ENCODE measurements around the gene HLA-DOB.

Gene HLA-DOB

DNA sequence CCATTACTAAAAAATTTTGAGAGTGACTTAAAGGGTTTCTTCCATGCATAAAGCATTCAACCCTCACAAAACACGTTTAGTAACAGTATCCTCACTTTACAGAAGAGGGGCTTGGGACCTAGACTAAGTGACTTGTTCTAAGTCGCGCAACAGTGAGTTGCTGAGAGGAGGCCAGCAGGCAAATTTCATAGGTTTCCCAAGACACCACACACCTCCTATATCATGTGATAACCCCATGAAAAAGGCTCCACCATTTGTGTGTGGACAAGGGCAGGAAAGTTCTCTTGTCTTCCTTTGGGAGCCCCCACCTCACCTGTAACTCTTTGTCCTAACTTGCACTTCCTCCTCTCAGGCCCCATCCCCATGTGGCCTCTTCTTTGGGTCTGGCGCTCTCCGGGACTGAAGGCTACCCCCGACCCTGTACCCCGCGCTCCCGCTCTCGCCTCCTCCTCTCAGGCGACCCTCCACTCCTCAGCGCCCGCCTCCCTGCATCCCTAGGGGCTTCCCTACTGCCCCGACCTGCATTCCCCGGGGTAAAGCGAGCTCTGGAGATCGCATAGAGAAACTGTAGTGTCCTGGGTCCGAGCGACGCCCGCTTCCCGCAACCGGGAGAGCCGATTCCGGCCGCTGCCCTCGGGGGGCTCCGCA is 26.7 kb upstream of the HLA-DOB start:
- no peak for DNase-seq (ENCODE audit: low spot score)

DNA sequence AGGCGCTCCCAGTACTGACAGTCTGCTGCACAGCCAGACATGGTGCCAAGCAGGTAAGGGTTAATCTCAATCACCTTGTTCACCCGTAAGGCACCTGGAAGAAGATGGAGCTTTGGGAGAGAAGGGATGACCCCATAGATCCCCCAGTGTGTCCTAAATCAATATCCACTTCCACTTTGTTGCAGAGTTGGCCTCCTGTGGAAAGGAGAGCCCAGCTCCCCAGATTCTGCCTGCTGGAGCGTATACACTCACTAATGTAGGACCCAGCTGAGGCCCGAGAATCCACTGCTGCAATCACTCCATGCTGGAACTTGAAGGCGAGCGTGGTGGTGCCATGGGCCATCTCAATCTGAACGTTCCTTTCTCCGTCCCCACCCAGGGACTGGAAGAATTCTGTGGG is 25.9 kb upstream of the HLA-DOB start:
- DNase-seq (ENCODE audit: low spot score) = no peak

DNA sequence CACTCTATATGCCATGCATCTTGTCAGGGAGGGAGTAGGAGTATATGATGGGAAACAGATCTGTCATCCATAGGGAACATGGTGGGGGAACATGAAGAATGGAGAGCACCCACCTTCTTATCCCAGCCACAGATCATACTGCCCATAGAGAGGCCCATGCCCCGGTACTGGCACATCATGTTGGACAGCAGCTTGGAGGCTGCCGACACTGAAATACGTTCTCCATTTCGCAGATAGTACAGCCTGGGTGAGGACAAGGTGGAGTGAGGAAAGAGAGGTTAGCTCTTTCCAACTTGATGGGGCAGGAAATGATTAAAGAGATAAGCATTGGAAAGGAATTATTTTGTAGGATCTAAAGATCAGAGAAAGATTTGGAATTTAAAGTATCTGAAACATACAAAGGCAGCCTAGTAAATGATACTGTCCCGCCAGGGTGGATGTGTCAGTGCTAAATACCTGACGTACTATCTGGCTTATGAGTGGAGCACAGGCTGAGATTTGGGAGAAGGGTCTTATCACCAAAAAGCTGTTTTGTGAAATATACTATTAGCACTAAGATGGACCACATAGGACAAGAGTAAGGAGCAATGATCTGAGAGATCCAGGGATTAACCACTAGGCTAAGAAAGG is 25.3 kb upstream of the HLA-DOB start:
- no peak for DNase-seq (ENCODE audit: low spot score)

DNA sequence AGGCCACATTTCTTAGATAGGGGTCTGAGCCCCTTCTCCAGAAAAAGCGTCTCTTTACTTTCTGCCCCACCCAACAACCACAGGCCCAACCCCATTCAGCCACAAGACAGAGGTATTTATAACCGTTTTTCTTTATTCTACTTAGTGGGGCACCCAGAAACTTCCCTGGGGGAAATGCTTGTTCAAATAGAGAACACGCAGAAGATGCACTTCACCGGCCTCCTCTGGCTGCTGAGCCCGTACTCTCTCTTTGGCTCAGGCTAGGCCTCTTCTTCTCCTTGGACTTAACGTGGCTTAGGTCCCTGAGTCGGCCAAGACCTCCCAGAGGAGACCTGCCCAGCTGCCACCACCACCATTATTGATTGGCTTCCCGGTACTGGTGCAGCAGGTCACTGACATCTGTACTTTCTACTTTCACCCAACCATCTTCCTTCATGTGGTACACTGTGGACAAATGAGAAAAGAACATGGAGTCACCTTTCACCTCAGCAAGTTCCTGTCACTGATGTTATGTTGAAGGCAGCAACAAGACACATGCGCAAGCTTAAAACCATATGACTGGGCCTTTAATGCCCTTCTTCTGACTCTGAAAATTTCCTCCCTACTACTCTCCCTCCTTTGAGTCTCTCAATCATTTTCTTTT is 23.9 kb upstream of the HLA-DOB start:
- peak; percentile 43 for DNase-seq (ENCODE audit: low spot score)

DNA sequence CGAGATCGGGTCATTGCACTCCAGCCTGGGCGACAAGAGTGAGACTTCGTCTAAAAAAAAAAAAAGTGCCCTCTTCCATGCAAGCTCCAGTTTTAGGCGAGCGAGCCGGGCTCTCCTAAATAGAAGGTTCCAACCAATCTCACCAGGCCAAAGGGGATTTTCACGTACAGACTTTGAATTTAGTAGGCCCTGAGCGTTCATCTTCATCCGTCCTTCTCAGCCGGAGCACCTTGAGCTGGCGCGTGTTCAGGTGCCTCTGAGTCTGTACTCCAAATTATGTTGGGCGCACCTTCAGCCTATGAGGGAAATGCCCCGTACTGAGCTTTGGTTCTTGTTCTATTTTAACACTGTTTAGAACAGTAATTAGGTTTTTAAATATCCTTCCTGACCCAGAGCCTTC is 22.6 kb upstream of the HLA-DOB start:
- DNase-seq (ENCODE audit: low spot score) = no peak

DNA sequence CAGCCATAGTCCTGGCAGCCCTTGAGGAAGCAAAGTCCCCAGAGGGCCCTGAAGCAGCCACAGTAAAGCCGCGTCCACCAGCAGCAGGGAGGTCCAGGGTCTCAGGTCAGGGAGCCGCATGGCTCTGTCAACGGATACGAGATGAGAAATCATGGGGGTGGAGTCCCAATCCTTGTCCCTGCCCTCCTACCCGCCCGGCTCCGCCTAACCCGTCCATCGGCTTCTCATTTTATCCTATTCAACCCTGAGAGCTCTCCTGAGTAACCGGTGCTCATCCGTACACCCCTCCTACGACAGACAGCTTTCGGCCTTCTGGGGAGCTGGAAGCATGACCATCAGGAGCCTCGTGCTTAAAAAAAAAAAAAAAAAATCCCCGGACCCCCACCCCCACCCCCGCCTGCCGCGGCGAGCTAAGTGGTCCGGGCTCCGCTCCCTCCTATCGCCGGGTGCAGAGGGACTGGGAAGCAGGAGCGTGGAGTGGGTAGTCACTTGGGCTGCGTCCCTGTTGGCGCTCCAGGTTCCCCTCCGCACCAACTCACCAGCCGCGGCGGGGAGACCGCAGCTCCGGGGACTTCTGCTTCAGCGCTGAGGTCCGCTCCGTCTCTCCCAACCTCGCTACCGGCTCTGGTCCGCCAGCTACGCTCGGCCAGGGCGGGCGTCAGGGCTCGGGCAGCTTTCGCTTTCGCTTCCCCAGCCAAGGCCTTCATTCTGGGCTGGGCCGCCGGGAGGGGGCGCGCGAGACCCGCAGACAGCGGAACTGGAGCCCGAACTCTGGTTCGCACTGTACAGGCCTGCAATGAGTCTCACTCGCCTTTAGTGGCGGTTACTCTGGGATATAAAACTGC is 21.5 kb upstream of the HLA-DOB start, which contains the start of gene TAP2:
Gene TAP2, minus strand, starts transcription at position 626 of the 845 bp plus-strand sequence. Its CDS starts 506 bp downstream, at position 120.
- peak; percentile 98 for DNase-seq (ENCODE audit: low spot score)

DNA sequence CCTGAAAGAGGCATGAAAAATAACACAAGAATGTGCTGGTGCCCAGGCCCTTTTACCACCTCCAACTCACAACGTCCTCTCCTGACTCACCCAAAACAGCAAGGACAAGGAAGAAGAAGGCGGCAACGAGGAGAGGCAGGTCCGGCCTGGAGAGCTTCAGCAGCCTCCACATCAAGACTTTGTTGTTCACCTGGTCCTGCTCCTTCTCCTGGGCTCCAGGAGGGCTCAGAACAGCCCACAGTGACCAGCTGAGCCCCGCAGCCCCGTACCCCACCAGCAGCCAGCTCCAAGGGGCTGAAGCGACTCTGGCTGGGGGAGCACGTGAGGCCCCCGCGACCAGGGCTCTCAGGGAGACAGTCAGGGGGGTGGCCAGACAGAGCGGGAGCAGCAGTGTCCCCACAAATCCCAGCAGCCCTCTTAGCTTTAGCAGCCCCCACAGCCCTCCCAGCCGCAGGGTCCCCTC is 20.9 kb upstream of the HLA-DOB start:
- no peak for DNase-seq (ENCODE audit: low spot score)

DNA sequence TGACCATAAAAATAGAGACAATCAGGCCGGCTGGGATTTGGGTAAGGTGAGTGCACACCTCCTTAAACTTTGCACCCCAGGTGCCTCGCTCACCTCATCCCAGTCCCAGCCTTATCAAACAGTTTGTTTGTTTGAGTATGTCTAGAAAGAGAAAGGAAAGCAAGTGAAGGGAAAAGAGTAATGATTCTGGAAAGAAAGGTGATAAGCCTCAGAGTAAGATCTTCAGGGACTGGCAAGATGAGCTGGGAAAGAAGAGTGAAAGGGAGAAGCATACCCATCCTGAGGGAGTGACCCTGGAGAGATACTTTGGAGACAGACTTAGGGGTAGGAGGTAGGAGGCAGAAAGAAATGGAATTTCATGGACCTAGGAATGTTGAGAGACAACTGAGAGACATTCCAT is 20.1 kb upstream of the HLA-DOB start:
- DNase-seq (ENCODE audit: low spot score) = no peak

DNA sequence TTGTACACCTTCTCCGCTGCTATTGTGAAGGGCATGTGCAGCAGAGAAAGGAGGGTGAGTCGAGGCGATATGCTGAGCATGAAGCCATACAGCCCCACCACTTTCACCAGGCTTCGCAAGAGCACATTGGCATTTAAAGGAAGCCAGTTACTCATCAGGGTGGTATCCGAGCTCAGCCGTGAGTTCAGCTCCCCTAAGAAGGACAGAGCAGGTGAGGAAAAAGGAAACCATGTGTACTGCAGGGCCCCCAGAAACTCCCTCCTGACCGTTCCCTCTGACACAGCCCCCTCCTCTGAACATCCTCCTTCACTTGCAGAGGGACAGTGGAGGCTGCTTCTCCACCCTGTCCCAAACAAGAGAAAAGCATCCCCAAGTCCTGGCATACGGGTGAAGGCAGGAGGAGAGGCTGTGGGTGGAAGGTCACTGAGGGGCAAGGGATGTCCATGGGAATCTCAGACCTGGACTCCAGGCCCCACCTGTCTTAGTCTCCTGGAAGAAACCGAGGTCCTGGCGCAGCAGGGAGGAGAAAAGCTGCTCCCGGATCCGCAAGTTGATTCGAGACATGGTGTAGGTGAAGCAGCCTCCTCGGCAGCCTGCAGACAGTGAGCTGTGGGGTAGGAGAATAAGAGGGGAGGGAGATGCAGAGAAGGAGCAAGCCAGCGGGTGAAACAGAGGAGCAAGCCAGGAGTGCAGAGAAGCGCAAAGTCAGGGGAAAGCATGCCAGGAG is 18.5 kb upstream of the HLA-DOB start:
- no peak for DNase-seq (ENCODE audit: low spot score)

DNA sequence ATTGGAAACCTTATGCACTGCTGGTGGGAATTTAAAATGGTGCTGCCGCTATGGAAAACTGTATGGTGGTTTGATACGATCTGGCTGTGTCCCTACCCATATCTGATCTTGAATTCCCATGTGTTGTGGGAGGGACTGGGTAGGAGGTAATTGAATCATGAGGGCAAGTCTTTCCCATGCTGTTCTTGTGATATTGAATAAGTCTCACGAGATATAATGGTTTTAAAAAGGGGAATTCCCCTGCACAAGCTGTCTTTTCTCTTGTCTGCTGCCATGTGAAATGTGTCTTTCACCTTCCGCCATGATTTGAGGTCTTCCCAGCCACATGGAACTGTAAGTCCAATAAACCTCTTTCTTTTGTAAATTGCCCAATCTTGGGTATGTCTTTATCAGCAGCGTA is 16.9 kb upstream of the HLA-DOB start:
- no peak for DNase-seq (ENCODE audit: low spot score)

DNA sequence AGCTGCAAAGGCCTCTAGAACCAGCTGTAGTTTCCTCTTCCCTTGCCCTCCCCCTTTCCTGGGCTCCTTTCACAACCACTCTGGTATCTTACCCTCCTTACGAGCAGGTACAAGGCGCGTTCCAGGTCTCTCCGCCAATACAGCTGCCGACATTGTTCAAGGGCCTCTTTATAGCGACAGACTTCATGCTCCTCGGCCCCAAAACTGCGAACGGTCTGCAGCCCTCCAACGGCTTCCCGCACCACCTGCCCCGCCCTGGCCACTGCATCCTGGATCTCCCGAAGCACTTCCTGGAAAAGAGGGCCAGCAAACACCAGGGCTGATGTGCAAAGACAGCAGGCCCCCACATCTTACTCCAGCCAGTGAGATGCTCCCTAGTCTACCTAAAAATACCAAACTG is 15.7 kb upstream of the HLA-DOB start:
- no peak for DNase-seq (ENCODE audit: low spot score)

DNA sequence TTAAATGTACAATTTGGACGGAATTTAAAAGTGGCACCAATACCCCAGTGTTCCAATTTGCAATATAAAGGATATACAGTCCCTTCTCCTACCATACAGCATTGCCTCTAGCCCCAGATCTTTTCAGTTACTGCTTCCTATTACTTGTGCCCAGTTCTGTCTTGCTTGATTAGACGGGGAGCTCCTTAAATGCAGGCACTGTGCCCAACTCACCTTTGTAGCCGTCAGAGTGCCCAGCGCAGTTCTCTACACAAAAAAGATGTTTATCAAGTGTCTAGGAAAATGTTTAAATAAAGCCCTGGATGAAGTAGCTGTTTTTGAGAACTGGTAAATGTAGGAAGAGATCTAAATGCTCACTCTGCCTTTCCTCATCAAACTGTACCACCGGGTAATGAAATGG is 14.1 kb upstream of the HLA-DOB start:
- no peak for DNase-seq (ENCODE audit: low spot score)

DNA sequence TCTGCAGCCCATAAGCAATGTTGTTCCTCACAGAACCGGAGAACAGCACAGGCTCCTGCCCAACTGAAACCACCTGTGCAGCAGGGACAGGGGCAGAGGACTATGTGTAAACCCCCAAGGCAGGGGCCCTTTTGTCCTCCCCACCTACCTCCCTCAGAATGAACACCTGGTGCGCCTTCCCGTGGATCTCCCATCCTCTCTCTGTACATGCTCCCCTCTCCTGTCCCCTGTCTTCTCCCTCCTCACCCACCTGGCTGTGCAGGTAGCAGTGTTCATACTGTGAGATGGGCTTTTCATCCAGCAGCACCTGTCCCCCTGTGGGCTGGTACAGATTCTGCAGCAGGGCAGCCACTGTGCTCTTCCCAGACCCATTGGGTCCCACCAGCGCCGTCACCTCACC is 13.2 kb upstream of the HLA-DOB start:
- no peak for DNase-seq (ENCODE audit: low spot score)

DNA sequence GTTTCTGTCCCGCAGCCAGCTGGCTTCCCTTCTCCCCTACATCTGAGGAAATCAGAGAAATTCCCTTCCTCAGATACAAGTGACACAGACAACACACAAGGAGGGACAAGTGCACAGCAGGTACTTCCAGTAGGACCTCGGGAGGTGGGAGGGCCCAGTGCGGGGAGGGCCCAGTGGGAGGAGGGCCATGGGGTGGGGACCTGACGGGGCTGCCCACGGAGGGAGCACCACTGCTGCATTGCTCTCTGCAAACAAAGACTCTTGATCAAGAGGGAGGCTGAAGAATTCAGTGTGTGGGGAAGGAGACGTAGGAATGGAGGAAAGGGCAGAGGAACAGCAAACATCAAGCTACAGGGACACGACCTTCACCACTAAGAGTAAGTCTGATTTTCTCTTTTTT is 12.7 kb upstream of the HLA-DOB start:
- DNase-seq (ENCODE audit: low spot score) = no peak

DNA sequence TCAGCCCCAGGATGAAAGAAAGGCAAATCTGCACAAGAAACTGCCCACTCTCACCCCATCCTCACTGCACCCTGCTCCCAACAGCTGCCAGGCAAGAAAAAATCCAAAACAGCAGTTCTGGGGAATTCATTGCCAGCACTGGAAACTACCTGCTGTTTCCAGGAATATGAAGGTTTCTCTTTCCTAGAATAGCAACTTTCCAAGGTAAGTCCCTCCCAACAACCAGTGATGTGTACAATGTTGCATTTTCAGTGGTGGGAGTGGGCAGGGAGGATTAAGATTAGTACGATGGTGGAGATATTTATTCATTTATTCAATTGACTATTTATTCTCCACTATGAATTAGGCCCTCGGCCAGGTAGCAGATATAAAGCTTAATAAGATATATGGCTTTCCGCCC is 10.2 kb upstream of the HLA-DOB start:
- no peak for DNase-seq (ENCODE audit: low spot score)

DNA sequence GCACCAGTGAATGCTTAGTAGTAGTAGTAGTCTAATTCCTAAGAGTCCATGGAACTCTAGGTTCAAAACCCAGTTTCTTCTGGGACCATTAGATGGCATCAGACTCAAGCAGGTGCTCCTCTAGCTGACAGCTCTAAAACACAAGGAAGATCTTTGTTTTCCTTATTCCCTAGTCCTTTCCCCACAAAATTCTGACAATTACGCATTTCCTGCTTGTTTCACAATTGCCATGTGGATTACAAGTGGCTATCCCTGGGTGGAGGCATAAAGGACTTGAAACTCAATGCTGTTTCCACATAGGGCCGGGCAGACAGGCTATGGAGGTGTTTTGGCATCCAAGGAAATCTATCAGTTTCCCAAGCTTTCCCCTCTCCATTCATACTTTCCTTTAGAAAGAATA is 9.2 kb upstream of the HLA-DOB start:
- no peak for DNase-seq (ENCODE audit: low spot score)

DNA sequence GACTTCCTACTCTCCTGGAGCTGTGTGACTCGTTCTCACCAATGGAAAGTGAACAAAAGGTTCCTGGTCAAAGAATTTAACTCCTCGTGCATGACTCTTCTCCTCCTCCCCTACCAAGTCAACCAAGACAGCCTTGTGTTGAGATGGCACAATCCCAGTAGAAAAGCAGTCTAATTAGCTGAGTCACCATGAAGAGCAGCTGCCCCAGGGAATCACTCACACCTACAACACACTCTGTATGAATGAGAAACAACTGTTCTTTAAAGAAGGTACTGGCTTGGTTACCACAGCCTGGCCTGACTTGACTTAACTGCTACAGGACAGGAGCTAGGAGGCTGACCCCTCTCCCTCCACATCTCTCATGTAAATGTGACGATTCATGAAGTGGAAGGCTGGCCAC is 2.9 kb upstream of the HLA-DOB start:
- DNase-seq (ENCODE audit: low spot score) = no peak

DNA sequence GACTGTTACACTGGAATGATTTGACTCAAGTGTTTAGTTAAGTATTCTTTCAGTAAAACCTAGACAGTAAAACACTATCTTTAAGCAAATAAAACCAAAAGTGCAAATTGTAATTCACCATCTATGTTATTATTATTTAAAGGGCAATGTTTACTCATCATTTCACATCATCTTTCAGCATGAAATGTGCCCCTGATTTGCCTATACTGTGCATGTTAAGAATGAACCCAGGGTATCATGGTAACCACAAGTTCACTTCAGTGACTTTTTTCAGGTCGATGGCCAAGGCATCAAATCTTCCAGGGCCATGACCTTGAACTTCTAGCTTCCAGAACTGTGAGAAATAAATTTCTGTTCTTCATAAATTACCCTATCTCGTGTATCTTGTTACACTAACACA is 2.1 kb upstream of the HLA-DOB start:
- no peak for DNase-seq (ENCODE audit: low spot score)

DNA sequence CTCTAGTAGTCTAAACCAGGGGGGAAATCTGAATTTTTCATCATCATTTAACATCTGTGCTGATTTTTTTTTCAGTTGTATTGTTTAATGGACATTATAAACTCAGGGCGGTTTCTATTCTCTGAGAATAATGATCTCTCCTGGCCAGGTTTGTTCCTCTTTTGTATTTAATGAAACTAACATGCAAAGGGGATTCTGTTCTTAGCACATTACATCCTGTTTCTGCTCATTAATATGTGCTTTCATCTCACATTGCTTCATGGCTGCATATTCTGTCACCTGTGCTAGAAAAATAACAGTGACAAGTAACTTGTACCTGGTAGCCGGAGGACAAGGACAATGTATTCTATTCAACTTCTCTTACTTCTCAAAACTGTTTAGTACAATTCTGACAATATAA is 806 bp downstream of the HLA-DOB start:
- no peak for DNase-seq (ENCODE audit: low spot score)

DNA sequence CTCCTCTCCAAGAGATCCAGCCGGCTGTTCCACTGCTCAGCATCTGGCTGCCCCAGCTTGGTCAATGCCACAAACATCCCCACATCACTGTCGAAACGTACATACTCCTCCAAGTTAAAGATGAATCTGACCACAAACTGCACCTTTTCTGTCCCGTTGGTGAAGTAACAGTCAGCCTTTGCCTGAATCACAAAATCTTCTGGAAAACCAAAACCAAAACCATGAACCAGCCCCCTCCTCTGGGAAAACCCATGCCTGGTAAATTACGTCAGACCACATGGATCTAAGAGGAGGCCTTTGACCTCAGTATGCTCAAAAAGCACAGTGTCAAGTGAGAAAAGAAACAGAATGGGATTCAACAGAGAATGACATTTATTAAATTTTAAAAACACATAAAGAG is 1.7 kb downstream of the HLA-DOB start:
- DNase-seq (ENCODE audit: low spot score) = no peak

DNA sequence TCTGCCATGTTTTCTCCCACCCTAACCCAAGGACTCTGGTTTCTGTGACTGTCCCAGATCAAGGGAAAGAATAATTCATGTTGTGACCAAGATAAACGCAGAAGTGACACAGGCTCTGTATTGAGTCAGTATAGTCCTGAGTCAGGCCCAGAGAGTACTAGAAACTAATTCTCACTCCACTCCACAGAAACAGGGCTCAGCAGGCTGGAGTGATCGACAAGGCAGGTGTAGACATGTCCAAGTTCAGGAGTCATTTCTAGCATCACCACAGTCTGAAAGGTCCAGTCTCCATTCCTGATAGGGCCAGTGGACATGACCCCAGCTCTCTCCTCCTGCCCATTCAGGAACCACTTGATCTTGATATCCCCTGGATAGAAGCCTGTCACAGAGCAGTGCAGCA is 2.7 kb downstream of the HLA-DOB start:
- DNase-seq (ENCODE audit: low spot score) = no peak

DNA sequence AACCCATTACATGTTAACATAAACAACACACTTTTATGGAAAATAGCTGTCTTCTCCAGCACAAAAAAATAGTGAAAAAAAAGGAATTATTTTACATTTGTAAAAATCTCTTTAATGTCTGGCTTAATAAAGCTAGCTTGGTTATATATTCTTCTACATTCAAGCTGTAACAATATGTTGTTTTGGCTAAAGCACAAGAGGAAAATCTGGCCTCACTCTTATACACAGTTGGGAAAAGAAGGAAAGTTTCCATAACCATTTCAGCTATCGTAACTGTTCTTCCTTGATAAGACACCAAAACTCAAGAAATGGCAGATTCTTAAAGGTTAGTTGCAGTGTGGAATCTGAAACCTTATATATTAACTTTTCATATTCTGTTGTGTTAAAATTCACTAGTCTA is 7.6 kb downstream of the HLA-DOB start:
- DNase-seq (ENCODE audit: low spot score) = no peak

Measured in CD4-positive, alpha-beta T cell treated with Interleukin-15 for 4 hours (primary cell).